ENCODE measurements around the gene RPS19BP1. TPM values are rescaled to one million over a fixed set of nuclear protein-coding genes. Genes with fewer than 3 reads are reported as not detected.

Gene RPS19BP1
- polyA plus RNA-seq, 2 of the 4 experiments (the other 2 are of a cell fraction), result 51.1 to 74.0 TPM

DNA sequence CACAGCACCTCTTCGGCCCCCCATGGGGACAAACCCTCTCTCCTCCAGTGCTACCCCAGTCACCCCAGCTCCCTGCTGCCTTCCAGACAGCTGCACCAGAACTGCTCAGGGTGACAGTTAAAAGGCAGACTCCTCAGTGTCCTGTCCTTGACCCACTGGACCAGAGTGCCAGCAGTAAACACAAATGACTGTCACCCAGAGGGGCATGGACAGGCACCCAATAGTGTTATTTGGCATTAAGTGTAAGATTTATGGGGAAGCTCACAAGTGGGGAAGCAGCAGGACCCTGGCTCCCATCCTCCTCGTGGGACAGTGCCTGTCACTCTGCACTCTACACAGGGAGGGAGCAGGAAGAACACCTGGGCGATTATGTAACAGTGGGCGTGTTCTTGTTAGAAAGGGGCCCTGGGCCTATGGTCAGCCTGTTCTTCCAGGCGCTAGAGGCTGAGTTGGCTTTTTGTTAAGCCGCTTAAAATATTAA is 5.0 kb downstream of the RPS19BP1 start:
- H3K4me2 ChIP-seq, result no peak overlapping the region
- CTCF ChIA-PET, result interaction anchor here (0.7 to 37.2 kb wide), 5 partner anchors 11 to 501 kb away, joined by 3 to 899 read pairs (median 37); no protein-coding TSS in a partner anchor
- H3K9me3 ChIP-seq, result no peaks in the 10 kb centered on the region
- POLR2A ChIA-PET, result interaction anchor here (2.4 kb wide), 1 partner anchor 517 kb away, joined by 8 read pairs; no protein-coding TSS in a partner anchor
- no peak overlapping the region for H3K27ac ChIP-seq
- DNase-seq (ENCODE audit: low read depth in 1 of 2, low spot score in 1 of 2) (no peak), ATAC-seq (no peak), FAIRE-seq (no peak)
- H3K4me3 ChIP-seq, result no peak overlapping the region
- H3K4me1 ChIP-seq, result peaks cover 36% of the 10 kb centered on the region
- 70% methylated on average over 5 of the region's 6 CpGs for WGBS (ENCODE audit: missing lambda C conversion rate)
- TF ChIP-seq CBX8 (IDR thresholded peaks at IDR 0.05) (no peak), GATA3 (IDR thresholded peaks at IDR 0.05; ENCODE audit: borderline replicate concordance) (no peak), RCOR1 (IDR thresholded peaks at IDR 0.05; ENCODE audit: low read depth, low read length) (no peak), HEYL (CRISPR knock-in tag; IDR thresholded peaks at IDR 0.05) (no peak), NR3C1 (IDR thresholded peaks at IDR 0.05) (no peak), JUN (IDR thresholded peaks at IDR 0.05) (no peak), CHD2 (IDR thresholded peaks at IDR 0.05; ENCODE audit: low read length, partially characterized antibody) (no peak), ZFP36 (IDR thresholded peaks at IDR 0.05; ENCODE audit: borderline replicate concordance, partially characterized antibody) (no peak)
- TF ChIP-seq, protein P1, sequence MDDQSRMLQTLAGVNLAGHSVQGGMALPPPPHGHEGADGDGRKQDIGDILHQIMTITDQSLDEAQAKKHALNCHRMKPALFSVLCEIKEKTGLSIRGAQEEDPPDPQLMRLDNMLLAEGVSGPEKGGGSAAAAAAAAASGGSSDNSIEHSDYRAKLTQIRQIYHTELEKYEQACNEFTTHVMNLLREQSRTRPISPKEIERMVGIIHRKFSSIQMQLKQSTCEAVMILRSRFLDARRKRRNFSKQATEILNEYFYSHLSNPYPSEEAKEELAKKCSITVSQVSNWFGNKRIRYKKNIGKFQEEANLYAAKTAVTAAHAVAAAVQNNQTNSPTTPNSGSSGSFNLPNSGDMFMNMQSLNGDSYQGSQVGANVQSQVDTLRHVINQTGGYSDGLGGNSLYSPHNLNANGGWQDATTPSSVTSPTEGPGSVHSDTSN (IDR thresholded peaks at IDR 0.05), result no peak
- TF ChIP-seq, protein P2, sequence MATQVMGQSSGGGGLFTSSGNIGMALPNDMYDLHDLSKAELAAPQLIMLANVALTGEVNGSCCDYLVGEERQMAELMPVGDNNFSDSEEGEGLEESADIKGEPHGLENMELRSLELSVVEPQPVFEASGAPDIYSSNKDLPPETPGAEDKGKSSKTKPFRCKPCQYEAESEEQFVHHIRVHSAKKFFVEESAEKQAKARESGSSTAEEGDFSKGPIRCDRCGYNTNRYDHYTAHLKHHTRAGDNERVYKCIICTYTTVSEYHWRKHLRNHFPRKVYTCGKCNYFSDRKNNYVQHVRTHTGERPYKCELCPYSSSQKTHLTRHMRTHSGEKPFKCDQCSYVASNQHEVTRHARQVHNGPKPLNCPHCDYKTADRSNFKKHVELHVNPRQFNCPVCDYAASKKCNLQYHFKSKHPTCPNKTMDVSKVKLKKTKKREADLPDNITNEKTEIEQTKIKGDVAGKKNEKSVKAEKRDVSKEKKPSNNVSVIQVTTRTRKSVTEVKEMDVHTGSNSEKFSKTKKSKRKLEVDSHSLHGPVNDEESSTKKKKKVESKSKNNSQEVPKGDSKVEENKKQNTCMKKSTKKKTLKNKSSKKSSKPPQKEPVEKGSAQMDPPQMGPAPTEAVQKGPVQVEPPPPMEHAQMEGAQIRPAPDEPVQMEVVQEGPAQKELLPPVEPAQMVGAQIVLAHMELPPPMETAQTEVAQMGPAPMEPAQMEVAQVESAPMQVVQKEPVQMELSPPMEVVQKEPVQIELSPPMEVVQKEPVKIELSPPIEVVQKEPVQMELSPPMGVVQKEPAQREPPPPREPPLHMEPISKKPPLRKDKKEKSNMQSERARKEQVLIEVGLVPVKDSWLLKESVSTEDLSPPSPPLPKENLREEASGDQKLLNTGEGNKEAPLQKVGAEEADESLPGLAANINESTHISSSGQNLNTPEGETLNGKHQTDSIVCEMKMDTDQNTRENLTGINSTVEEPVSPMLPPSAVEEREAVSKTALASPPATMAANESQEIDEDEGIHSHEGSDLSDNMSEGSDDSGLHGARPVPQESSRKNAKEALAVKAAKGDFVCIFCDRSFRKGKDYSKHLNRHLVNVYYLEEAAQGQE (IDR thresholded peaks at IDR 0.05), result no peak
- TF ChIP-seq, protein P3, sequence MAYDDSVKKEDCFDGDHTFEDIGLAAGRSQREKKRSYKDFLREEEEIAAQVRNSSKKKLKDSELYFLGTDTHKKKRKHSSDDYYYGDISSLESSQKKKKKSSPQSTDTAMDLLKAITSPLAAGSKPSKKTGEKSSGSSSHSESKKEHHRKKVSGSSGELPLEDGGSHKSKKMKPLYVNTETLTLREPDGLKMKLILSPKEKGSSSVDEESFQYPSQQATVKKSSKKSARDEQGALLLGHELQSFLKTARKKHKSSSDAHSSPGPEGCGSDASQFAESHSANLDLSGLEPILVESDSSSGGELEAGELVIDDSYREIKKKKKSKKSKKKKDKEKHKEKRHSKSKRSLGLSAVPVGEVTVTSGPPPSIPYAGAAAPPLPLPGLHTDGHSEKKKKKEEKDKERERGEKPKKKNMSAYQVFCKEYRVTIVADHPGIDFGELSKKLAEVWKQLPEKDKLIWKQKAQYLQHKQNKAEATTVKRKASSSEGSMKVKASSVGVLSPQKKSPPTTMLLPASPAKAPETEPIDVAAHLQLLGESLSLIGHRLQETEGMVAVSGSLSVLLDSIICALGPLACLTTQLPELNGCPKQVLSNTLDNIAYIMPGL (CRISPR knock-in tag; IDR thresholded peaks at IDR 0.05; ENCODE audit: borderline replicate concordance), result no peak

DNA sequence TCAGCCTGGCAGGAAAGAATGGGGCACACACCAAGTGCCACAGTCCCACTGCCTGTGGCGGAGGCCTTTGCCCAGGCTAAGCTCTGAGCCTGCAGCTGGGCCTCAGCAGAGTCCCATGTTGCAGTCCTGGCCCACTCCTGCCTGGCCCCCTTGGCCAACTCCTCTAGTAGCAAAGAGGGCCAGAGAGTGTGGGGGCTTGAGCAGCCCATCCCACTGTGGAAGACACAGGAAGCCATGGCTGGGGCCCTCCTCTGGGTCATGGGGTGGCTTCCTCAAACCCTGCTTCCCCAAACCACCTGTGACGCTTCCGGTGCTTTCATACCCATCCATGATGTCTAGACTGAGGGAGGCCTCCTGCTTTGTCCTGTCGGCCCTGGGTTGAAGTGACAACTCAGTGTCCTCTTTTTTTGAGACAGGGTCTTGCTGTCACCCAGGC is 5.8 kb downstream of the RPS19BP1 start:
- FAIRE-seq (no peak), ATAC-seq (peak in 1 of 2 experiments; percentile 9; a peak in 3 of 6 replicates), DNase-seq (ENCODE audit: low read depth in 1 of 2, low spot score in 1 of 2) (no peak)
- ChIA-PET POLR2A (interaction anchor here (0.7 kb wide), 1 partner anchor 1124 kb away, joined by 9 read pairs; no protein-coding TSS in a partner anchor), CTCF (interaction anchor here (0.7 to 37.2 kb wide), 3 partner anchors 35 to 501 kb away, joined by 4 to 899 read pairs (median 80); no protein-coding TSS in a partner anchor)
- Histone ChIP-seq H3K4me1 (peaks cover 40% of the 10 kb centered on the region), H3K4me2 (no peak overlapping the region), H3K4me3 (no peak overlapping the region), H3K9me3 (no peaks in the 10 kb centered on the region), H3K27ac (no peak overlapping the region)
- TF ChIP-seq EHMT2 (IDR thresholded peaks at IDR 0.05; ENCODE audit: low read depth), result no peak
- TF ChIP-seq, protein P4, sequence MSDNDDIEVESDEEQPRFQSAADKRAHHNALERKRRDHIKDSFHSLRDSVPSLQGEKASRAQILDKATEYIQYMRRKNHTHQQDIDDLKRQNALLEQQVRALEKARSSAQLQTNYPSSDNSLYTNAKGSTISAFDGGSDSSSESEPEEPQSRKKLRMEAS (IDR thresholded peaks at IDR 0.05), result no peak
- TF ChIP-seq, protein P5, sequence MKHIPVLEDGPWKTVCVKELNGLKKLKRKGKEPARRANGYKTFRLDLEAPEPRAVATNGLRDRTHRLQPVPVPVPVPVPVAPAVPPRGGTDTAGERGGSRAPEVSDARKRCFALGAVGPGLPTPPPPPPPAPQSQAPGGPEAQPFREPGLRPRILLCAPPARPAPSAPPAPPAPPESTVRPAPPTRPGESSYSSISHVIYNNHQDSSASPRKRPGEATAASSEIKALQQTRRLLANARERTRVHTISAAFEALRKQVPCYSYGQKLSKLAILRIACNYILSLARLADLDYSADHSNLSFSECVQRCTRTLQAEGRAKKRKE (CRISPR knock-in tag; IDR thresholded peaks at IDR 0.05; ENCODE audit: low read depth), result no peak
- TF ChIP-seq, protein P6, sequence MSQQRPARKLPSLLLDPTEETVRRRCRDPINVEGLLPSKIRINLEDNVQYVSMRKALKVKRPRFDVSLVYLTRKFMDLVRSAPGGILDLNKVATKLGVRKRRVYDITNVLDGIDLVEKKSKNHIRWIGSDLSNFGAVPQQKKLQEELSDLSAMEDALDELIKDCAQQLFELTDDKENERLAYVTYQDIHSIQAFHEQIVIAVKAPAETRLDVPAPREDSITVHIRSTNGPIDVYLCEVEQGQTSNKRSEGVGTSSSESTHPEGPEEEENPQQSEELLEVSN (IDR thresholded peaks at IDR 0.05; ENCODE audit: borderline replicate concordance, low read depth), result no peak
- TF ChIP-seq ZSCAN20 (CRISPR knock-in tag; IDR thresholded peaks at IDR 0.05), result no peak
- no peak for TF ChIP-seq ZC3H11A (IDR thresholded peaks at IDR 0.05)
- TF ChIP-seq ESRRA (IDR thresholded peaks at IDR 0.05; ENCODE audit: borderline replicate concordance, low read length), result no peak
- TF ChIP-seq CHD4 (IDR thresholded peaks at IDR 0.05; ENCODE audit: borderline replicate concordance), result no peak
- TF ChIP-seq, protein P7, sequence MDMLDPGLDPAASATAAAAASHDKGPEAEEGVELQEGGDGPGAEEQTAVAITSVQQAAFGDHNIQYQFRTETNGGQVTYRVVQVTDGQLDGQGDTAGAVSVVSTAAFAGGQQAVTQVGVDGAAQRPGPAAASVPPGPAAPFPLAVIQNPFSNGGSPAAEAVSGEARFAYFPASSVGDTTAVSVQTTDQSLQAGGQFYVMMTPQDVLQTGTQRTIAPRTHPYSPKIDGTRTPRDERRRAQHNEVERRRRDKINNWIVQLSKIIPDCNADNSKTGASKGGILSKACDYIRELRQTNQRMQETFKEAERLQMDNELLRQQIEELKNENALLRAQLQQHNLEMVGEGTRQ (IDR thresholded peaks at IDR 0.05), result no peak
- no peak for TF ChIP-seq SMC3 (IDR thresholded peaks at IDR 0.05)
- 89% methylated on average over 4 of the region's 4 CpGs for WGBS (ENCODE audit: missing lambda C conversion rate)
